Measurements from ENCODE around the gene ANKS6. TPM values are rescaled to one million over a fixed set of nuclear protein-coding genes. Genes with fewer than 3 reads are reported as not detected.

The ANKS6 gene
- total RNA-seq, 1 donor from 2014 or later, result 16.0 TPM

DNA sequence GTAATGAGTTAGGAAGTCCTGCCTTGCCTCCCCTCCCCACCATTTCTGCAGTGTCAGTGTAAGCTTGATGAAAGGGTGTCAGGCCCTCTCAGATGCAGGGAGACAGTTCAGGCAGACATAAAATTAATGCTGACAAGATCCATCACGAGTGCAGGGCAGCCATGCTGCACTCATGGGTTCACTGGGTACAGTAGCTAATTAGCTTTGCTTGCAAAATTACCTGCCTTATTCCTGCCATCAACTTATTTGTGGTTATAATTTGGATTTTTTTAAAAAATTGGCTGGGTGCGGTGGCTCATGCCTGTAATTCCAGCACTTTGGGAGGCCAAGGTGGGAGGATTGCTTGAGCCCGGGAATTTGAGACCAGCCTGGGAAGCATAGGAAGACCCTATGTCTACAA is 29.1 kb upstream of the ANKS6 start:
- Mint-ChIP-seq H3K27me3 (ENCODE audit: insufficient read depth, low read depth) (peaks cover 4% of the 10 kb centered on the region), H3K4me3 (no peak overlapping the region), H3K36me3 (peaks cover 18% of the 10 kb centered on the region), H3K9me3 (no peaks in the 10 kb centered on the region), H3K4me1 (peaks cover 2% of the 10 kb centered on the region), H3K27ac (no peak overlapping the region)
- H2AFZ ChIP-seq (replicated peaks), result no peak overlapping the region
- H3K9ac ChIP-seq, result no peak overlapping the region
- no peak overlapping the region for H3K4me2 ChIP-seq
- no peaks in the 10 kb centered on the region for H3K9me3 ChIP-seq (ENCODE audit: low read depth)
- H3K27me3 ChIP-seq, result no peaks in the 10 kb centered on the region
- no peak overlapping the region for H3K27ac ChIP-seq
- H3F3A ChIP-seq (ENCODE audit: low read depth), result no peaks in the 10 kb centered on the region
- TF ChIP-seq, protein P1, sequence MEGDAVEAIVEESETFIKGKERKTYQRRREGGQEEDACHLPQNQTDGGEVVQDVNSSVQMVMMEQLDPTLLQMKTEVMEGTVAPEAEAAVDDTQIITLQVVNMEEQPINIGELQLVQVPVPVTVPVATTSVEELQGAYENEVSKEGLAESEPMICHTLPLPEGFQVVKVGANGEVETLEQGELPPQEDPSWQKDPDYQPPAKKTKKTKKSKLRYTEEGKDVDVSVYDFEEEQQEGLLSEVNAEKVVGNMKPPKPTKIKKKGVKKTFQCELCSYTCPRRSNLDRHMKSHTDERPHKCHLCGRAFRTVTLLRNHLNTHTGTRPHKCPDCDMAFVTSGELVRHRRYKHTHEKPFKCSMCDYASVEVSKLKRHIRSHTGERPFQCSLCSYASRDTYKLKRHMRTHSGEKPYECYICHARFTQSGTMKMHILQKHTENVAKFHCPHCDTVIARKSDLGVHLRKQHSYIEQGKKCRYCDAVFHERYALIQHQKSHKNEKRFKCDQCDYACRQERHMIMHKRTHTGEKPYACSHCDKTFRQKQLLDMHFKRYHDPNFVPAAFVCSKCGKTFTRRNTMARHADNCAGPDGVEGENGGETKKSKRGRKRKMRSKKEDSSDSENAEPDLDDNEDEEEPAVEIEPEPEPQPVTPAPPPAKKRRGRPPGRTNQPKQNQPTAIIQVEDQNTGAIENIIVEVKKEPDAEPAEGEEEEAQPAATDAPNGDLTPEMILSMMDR (IDR thresholded peaks at IDR 0.05), result no peak
- no peak for TF ChIP-seq EZH2phosphoT487 (IDR thresholded peaks at IDR 0.05)
- TF ChIP-seq EZH2 (IDR thresholded peaks at IDR 0.05), result no peak
- H3K4me3 ChIP-seq, result no peak overlapping the region
- H3K36me3 ChIP-seq, result no peaks in the 10 kb centered on the region
- H3K4me1 ChIP-seq, result no peaks in the 10 kb centered on the region
- no peaks in the 10 kb centered on the region for H4K20me1 ChIP-seq (ENCODE audit: low read depth)
- DNase-seq (ENCODE audit: low spot score), result no peak
- H3K79me2 ChIP-seq (ENCODE audit: low read depth), result no peaks in the 10 kb centered on the region

DNA sequence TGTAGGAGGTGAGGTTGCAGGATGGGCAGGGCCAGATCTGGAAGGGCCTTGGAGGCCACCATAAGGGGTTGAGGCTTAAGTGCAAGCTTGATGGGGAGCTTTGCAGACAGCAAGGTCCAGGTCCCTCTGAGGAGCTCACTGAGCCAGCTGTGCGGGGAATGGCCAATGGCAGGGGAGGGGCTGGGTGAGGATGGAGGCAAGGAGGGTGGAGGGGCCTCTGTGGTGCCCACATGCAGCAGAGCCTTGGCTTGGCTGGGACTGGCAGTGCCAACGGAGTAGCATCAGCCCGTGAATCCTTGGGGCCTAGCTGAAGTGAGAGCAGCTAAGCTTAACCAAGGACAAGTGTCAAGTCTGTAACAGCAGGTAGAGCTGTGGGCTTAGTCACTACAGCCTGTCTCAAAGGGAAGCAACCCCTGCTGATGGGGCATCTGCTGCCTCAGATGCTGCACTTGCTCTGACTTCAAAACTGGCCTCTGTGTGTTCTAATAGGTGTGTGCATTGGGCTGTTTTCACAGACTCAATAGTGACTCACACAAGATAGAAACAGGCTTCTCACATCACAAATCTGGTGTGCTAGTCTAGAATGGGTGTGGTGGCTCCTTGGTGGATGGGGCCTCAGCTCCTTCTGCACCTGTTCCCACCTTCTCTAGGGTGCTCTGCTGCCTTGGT is 27.4 kb upstream of the ANKS6 start:
- Mint-ChIP-seq H3K4me3 (no peak overlapping the region), H3K27ac (no peak overlapping the region)

DNA sequence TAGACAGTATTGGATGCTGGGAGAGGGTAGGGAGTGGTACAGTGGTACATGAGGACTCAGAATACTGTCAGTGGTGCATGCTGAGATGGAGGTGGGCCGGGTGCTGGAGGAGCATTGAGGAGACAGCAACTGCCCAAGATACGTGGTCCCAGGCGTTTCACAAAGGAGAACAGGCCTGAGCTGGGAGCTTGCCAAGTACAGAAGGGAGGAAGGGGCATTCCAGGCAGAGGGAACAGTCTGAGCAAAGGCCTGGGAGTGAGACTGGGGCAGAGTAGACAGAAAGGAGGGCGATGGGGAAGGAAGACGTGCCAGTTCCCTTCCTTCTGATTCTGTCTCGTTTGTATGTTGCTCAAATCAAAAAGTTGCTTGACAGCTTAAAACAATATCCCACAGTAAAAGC is 26.3 kb upstream of the ANKS6 start:
- no peaks in the 10 kb centered on the region for H4K20me1 ChIP-seq (ENCODE audit: low read depth)
- no peak overlapping the region for H2AFZ ChIP-seq (replicated peaks)
- Mint-ChIP-seq H3K4me1 (no peaks in the 10 kb centered on the region), H3K36me3 (peaks cover 25% of the 10 kb centered on the region), H3K9me3 (peaks cover 6% of the 10 kb centered on the region), H3K27ac (no peak overlapping the region), H3K27me3 (ENCODE audit: insufficient read depth, low read depth) (peaks cover 6% of the 10 kb centered on the region), H3K4me3 (no peak overlapping the region)
- no peaks in the 10 kb centered on the region for H3K36me3 ChIP-seq
- no peak overlapping the region for H3K9ac ChIP-seq
- no peaks in the 10 kb centered on the region for H3K79me2 ChIP-seq (ENCODE audit: low read depth)
- no peaks in the 10 kb centered on the region for H3K4me1 ChIP-seq
- no peak for DNase-seq (ENCODE audit: low spot score)
- no peak for TF ChIP-seq EZH2 (IDR thresholded peaks at IDR 0.05)
- no peak for TF ChIP-seq EZH2phosphoT487 (IDR thresholded peaks at IDR 0.05)
- TF ChIP-seq, protein P1 (IDR thresholded peaks at IDR 0.05), result no peak
- H3K4me2 ChIP-seq, result no peak overlapping the region
- H3K27ac ChIP-seq, result no peak overlapping the region
- H3F3A ChIP-seq (ENCODE audit: low read depth), result no peaks in the 10 kb centered on the region
- no peaks in the 10 kb centered on the region for H3K27me3 ChIP-seq
- H3K9me3 ChIP-seq (ENCODE audit: low read depth), result no peaks in the 10 kb centered on the region
- H3K4me3 ChIP-seq, result no peak overlapping the region

More for the DNA sequence above, 27.4 kb upstream of the ANKS6 start:
- Mint-ChIP-seq H3K9me3 (peaks cover under 1% of the 10 kb centered on the region), H3K4me1 (peaks cover 2% of the 10 kb centered on the region), H3K36me3 (peaks cover 21% of the 10 kb centered on the region), H3K27me3 (ENCODE audit: insufficient read depth, low read depth) (peaks cover 6% of the 10 kb centered on the region)
- TF ChIP-seq, protein P1 (IDR thresholded peaks at IDR 0.05), result no peak
- TF ChIP-seq EZH2phosphoT487 (IDR thresholded peaks at IDR 0.05) (no peak), EZH2 (IDR thresholded peaks at IDR 0.05) (no peak)
- H3K4me2 ChIP-seq, result no peak overlapping the region
- DNase-seq (ENCODE audit: low spot score), result no peak
- no peaks in the 10 kb centered on the region for H3K36me3 ChIP-seq
- H3K79me2 ChIP-seq (ENCODE audit: low read depth), result no peaks in the 10 kb centered on the region
- H3K27me3 ChIP-seq, result no peaks in the 10 kb centered on the region
- H3K9ac ChIP-seq, result no peak overlapping the region
- H3K9me3 ChIP-seq (ENCODE audit: low read depth), result no peaks in the 10 kb centered on the region
- H3K4me3 ChIP-seq, result no peak overlapping the region
- H4K20me1 ChIP-seq (ENCODE audit: low read depth), result no peaks in the 10 kb centered on the region
- H3K4me1 ChIP-seq, result no peaks in the 10 kb centered on the region
- no peaks in the 10 kb centered on the region for H3F3A ChIP-seq (ENCODE audit: low read depth)
- no peak overlapping the region for H3K27ac ChIP-seq
- H2AFZ ChIP-seq (replicated peaks), result no peak overlapping the region
